OCI-LY3 (cell line): ENCODE measurements around the gene CAMK2B.

Experiments used
- CTCF ChIP-seq: fragments of 200-600, 300-600 bp; sonication (generic); IDR thresholded peaks from 2 replicates; pipeline ENCODE4 v1.5.1; 2014; ENCODE audit warnings: antibody characterized with exemption, low read length, low read depth
- EZH2phosphoT487 ChIP-seq: fragments of 200-600 bp; shearing (Covaris generic); IDR thresholded peaks from 2 replicates; pipeline ENCODE4 v1.6.1; 2018; ENCODE audit warnings: antibody characterized with exemption, mixed run types, low read depth

GRCh38 chr7:44279286-44279685 lies 46.1 kb downstream of the CAMK2B start:
- no peak for TF ChIP-seq CTCF
- TF ChIP-seq EZH2phosphoT487 = no peak
